Uterus (tissue), 2 donors: ENCODE measurements around the gene INF2.

ENCODE experiments used
- CTCF ChIP-seq, 4 experiments: fragments of 200-600 bp in 2 of 4; fragments of 450-650 bp in 2 of 4; sonication (generic) in 2 of 4; IDR thresholded peaks; one replicate each; pipeline ENCODE4 v1.5.1; 2016 to 2019; ENCODE audit warnings: antibody characterized with exemption in 4 of 4, mild to moderate bottlenecking in 2 of 4, moderate library complexity in 1 of 4
- POLR2A ChIP-seq, 2 donors: fragments of 450-650 bp; IDR thresholded peaks; one replicate each; pipeline ENCODE4 v1.6.1; 2016; ENCODE audit warnings: antibody characterized with exemption in 2 of 2, mild to moderate bottlenecking in 1 of 2, moderate library complexity in 1 of 2

- no peak for TF ChIP-seq CTCF (IDR thresholded peaks at IDR 0.05)
- no peak for TF ChIP-seq POLR2A (IDR thresholded peaks at IDR 0.05)
Observed at GRCh38 chr14:104685998-104686610, 3.3 kb upstream of the INF2 start.
